Omental fat pad (tissue), 4 donors: ENCODE data around the gene SLC2A2. TPM values are rescaled to one million over a fixed set of nuclear protein-coding genes. Genes with fewer than 3 reads are reported as not detected.

ENCODE experiments used
- ATAC-seq: fragments of 150-250 bp; one replicate; pipeline ENCODE4 v1.9.1; 2016; ENCODE audit warnings: mild to moderate bottlenecking, moderate library complexity; ENCODE audit not compliant: low FRiP score
- DNase-seq: peaks from one replicate; pipeline ENCODE4 v3.0.0-alpha.2; 2019; ENCODE audit warnings: low spot score
- total RNA-seq, 4 donors: library from RNA; depleted of rRNA; stranded (reverse); fragments of >200 nt; gene quantifications; one replicate each; pipeline ENCODE4 v1.1.0, GENCODE V29; 2016
- TF ChIP-seq, protein P1 (sequence below), 3 donors: fragments of 450-650 bp; IDR thresholded peaks; one replicate each; pipeline ENCODE4 v1.5.1; 2016 to 2017; ENCODE audit warnings: antibody characterized with exemption in 3 of 3, mild to moderate bottlenecking in 3 of 3, moderate library complexity in 2 of 3

The SLC2A2 gene
- total RNA-seq, 4 donors from 2014 or later: not detected

DNA sequence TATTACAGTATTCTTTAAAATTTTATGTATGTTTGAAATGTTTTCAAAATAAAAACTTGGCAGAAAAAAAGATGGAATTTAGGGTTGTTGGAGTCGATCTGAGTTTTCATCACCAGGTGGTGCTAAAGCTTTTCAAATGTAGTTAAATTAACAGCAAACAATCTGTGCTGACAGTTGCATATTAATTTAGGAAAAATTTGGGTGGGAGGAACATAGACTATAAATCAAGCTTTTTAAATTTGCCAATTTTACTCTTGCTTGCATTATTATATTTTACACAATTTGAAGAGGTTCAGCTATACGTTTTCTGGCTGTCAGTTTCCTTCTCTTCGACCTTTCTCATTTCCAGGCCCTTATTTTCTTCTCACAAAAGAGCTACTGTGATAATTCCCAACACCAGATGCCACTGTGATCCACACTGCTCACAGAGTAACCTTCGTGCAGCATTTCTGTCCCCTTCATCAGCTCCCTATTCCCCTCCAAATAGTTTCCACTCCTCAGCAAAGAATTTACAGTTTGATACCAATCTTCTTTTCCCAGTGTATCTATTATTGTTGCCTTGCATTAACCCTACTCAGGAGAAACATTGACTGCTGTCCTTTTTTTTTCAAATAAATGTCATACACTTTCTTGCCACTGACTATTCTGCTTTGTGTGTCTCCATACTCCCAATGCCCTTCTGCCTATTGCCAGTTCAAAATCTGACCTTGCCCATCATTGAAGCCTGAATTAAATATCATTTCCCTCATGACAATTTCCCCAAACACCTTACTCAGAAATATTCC is 64.7 kb downstream of the SLC2A2 start:
- ATAC-seq (no peak), DNase-seq (no peak)
- TF ChIP-seq, protein P1, sequence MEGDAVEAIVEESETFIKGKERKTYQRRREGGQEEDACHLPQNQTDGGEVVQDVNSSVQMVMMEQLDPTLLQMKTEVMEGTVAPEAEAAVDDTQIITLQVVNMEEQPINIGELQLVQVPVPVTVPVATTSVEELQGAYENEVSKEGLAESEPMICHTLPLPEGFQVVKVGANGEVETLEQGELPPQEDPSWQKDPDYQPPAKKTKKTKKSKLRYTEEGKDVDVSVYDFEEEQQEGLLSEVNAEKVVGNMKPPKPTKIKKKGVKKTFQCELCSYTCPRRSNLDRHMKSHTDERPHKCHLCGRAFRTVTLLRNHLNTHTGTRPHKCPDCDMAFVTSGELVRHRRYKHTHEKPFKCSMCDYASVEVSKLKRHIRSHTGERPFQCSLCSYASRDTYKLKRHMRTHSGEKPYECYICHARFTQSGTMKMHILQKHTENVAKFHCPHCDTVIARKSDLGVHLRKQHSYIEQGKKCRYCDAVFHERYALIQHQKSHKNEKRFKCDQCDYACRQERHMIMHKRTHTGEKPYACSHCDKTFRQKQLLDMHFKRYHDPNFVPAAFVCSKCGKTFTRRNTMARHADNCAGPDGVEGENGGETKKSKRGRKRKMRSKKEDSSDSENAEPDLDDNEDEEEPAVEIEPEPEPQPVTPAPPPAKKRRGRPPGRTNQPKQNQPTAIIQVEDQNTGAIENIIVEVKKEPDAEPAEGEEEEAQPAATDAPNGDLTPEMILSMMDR (IDR thresholded peaks at IDR 0.05): peak in 1 of 3 donors; percentile 18

DNA sequence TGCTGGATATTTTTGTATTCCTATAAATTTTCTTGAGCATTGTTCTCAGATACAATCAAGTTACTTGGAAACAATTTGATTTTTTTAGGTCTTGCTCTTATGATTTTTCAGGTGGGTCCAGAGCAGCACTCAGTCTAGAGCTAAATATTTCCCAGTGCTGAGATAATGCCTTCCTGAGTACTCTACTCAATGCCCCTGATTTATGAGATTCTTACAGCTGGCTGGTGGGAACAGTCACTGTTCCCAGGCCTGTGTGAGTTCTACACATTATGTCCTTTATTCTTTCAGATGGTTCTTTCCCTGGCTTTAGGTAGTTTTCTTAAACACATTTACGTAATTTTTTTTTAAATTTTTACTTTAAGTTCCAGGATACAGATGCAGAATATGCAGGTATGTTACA is 67.1 kb downstream of the SLC2A2 start:
- ATAC-seq (no peak), DNase-seq (no peak)
- TF ChIP-seq, protein P1 (IDR thresholded peaks at IDR 0.05): no peak

DNA sequence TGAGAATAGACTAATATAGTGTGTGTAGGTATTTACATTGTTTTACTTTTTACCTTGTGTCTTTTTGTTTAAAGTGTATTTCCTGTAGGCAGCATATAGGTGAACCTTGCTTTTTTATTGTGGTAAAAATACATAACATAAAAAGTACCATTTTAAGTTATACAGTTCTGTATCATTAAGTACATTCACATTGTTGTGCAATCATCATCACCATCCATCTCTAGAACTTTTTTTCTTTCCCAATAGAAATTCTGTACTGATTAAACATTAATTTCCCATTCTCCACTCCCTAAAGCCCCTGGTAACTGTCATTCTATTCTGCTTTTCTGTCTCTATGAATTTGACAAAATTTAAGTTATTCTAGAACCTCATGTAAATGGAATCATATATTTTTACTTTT is 69.9 kb downstream of the SLC2A2 start:
- ATAC-seq: no peak
- DNase-seq: no peak
- TF ChIP-seq, protein P1 (IDR thresholded peaks at IDR 0.05): no peak

DNA sequence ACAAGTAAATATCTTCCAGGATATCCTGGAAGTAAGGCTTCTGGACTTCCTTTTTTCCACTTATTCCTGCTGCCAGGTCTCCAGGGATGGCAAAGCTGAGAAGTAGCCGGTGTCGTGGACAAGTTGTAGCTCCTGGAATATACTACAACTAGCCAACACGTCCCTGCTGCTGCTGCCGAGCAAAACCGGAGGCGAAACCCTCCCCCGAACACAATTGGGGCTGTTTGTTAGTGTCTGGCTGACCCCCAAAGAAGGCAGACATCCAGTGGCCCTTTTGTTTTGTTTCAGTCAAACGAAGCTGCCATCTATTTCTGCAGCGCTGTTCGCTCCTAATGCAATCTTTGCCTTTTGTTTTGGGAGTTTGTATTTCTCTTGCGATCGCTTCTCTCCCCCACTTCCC is 72.8 kb downstream of the SLC2A2 start:
- TF ChIP-seq, protein P1 (IDR thresholded peaks at IDR 0.05): no peak
- ATAC-seq (no peak), DNase-seq (no peak)

DNA sequence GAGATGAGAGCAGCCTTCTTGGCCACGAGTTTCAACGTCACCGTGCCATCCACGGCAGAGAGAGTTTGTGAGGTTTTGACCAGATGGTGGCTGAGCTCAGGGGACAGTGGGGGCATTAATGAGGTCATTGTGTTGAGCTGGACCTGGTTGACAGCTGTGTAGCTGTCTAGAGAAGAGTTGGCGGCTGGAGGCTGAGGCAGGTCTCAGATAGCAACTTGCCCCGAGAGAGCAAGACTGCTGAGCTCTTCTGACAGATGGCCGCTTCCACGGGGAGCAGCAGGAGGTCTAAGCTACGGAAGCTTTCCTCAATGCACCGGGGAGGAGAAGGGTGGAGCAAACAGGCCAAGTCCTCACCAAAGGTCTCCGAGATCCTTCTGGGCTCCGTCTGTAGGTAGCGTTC is 73.3 kb downstream of the SLC2A2 start:
- TF ChIP-seq, protein P1 (IDR thresholded peaks at IDR 0.05): no peak
- ATAC-seq (no peak), DNase-seq (no peak)

DNA sequence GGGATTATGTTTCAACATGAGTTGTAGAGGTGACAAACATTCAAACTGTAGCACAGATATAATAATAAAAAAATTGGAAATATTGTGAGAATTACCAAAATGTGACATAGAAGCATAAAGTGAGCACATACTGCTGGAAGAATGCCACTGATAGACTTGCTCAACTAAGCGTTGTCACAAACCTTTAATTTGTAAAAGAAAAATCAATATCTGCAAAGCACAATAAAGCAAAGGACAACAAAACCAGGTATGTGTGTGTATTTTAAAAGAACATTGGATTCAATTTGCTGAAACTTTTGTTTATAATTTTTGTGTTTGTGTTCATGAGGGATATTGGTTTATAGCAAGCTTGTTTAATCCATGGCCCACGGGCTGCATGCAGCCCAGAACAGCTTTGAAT is 77.3 kb downstream of the SLC2A2 start:
- no peak for DNase-seq
- no peak for ATAC-seq
- TF ChIP-seq, protein P1 (IDR thresholded peaks at IDR 0.05): no peak
